NCI-H69 (cell line): ENCODE measurements around the gene SPAG16.

ENCODE experiments used
- DNase-seq: peaks from one replicate; lab custom pipeline; 2025; lab: John Stamatoyannopoulos, UW

Gene SPAG16

GRCh38 chr2:214382229-214382628, 1098.0 kb downstream of the SPAG16 start:
- no peak for DNase-seq

GRCh38 chr2:214386720-214387119, 1102.5 kb downstream of the SPAG16 start:
- DNase-seq: no peak

GRCh38 chr2:214389334-214389733, 1105.1 kb downstream of the SPAG16 start:
- no peak for DNase-seq

- peak; percentile 8 for DNase-seq
Measured at GRCh38 chr2:214393796-214394195, 1109.5 kb downstream of the SPAG16 start.

GRCh38 chr2:214395040-214395439, 1110.8 kb downstream of the SPAG16 start:
- DNase-seq: no peak

GRCh38 chr2:214401580-214401979, 1117.3 kb downstream of the SPAG16 start:
- no peak for DNase-seq

- peak; percentile 40 for DNase-seq
Measured at GRCh38 chr2:214410128-214410775, 1126.0 kb downstream of the SPAG16 start.

- DNase-seq: peak; percentile 71
Measured at GRCh38 chr2:214410918-214411554, 1126.8 kb downstream of the SPAG16 start, which contains the start of gene VWC2L. VWC2L (plus strand) TSS chr2:214411054; CDS start chr2:214414194, 3,140 bp downstream.

GRCh38 chr2:214412679-214413078, 1128.4 kb downstream of the SPAG16 start:
- DNase-seq: no peak

GRCh38 chr2:214436470-214436869, 1152.2 kb downstream of the SPAG16 start:
- no peak for DNase-seq

GRCh38 chr2:214450118-214450894, 1166.0 kb downstream of the SPAG16 start:
- no peak for DNase-seq

- DNase-seq: no peak
Measured at GRCh38 chr2:214451516-214452275, 1167.4 kb downstream of the SPAG16 start.
